ENCODE results near the gene FILIP1L. TPM values are rescaled to one million over a fixed set of nuclear protein-coding genes. Genes with fewer than 3 reads are reported as not detected.
A peak's percentile ranks its signal among the peaks of the same experiment; 100 is the strongest.

The FILIP1L gene
- total RNA-seq, 2 donors from 2014 or later, result 97.0 to 112 TPM

- H3K4me1 ChIP-seq, result no peaks in the 10 kb centered on the region
- H3K27me3 ChIP-seq, result no peaks in the 10 kb centered on the region
- no peak for DNase-seq (ENCODE audit: low spot score)
- no peak overlapping the region for H3K4me3 ChIP-seq
- no peak overlapping the region for H3K27ac ChIP-seq
- H3K36me3 ChIP-seq, result no peaks in the 10 kb centered on the region
- TF ChIP-seq, protein P1, sequence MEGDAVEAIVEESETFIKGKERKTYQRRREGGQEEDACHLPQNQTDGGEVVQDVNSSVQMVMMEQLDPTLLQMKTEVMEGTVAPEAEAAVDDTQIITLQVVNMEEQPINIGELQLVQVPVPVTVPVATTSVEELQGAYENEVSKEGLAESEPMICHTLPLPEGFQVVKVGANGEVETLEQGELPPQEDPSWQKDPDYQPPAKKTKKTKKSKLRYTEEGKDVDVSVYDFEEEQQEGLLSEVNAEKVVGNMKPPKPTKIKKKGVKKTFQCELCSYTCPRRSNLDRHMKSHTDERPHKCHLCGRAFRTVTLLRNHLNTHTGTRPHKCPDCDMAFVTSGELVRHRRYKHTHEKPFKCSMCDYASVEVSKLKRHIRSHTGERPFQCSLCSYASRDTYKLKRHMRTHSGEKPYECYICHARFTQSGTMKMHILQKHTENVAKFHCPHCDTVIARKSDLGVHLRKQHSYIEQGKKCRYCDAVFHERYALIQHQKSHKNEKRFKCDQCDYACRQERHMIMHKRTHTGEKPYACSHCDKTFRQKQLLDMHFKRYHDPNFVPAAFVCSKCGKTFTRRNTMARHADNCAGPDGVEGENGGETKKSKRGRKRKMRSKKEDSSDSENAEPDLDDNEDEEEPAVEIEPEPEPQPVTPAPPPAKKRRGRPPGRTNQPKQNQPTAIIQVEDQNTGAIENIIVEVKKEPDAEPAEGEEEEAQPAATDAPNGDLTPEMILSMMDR (IDR thresholded peaks at IDR 0.05), result no peak
- H3K9me3 ChIP-seq, result no peaks in the 10 kb centered on the region
These were observed 202.9 kb downstream of the FILIP1L start for GRCh38 chr3:99911433-99911832.

GRCh38 chr3:99910752-99911290 is 203.5 kb downstream of the FILIP1L start:
- H3K9me3 ChIP-seq, result no peaks in the 10 kb centered on the region
- H3K36me3 ChIP-seq, result no peaks in the 10 kb centered on the region
- no peak overlapping the region for H3K4me3 ChIP-seq
- H3K27ac ChIP-seq, result peak overlapping the region in 1 of 2 donors; percentile 2
- no peaks in the 10 kb centered on the region for H3K27me3 ChIP-seq
- H3K4me1 ChIP-seq, result no peaks in the 10 kb centered on the region
- TF ChIP-seq, protein P1 (IDR thresholded peaks at IDR 0.05), result no peak
- DNase-seq (ENCODE audit: low spot score), result no peak

GRCh38 chr3:99909714-99910495 is 204.4 kb downstream of the FILIP1L start:
- Histone ChIP-seq H3K27me3 (no peaks in the 10 kb centered on the region), H3K4me3 (no peak overlapping the region), H3K9me3 (no peaks in the 10 kb centered on the region), H3K4me1 (no peaks in the 10 kb centered on the region), H3K36me3 (no peaks in the 10 kb centered on the region), H3K27ac (peak overlapping the region in 1 of 2 donors; percentile 2)
- TF ChIP-seq, protein P1 (IDR thresholded peaks at IDR 0.05), result no peak
- DNase-seq (ENCODE audit: low spot score), result no peak

DNA sequence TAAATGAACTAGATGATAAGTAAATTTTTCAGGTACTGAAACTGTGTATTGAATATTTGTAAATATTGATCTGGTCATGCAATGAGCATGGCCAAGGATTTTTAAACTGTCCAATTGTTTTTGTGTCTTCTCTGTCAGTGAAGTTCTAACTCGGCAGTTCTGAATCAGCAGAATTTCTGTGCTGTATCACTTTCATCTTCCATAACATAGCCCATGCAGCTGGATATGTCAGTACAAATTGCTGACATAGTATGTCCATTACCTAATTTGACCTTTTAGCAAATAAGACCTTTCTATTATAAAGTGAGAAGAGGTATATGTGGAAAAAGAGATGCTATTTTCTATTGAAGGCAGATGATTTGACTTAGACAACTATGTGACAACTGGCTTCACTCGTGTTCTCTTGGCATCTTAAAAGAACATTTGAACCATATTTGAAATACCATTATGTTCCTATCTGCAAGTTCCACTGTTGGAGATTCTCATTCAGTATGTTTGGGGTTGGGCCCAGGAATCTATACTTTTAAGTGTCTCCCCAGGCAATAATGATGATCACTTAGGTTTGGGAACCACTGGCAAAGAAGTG is 206.2 kb downstream of the FILIP1L start:
- TF ChIP-seq, protein P1 (IDR thresholded peaks at IDR 0.05), result no peak
- Histone ChIP-seq H3K36me3 (no peaks in the 10 kb centered on the region), H3K27ac (no peak overlapping the region)

GRCh38 chr3:99903869-99904268 is 210.4 kb downstream of the FILIP1L start:
- TF ChIP-seq, protein P1 (IDR thresholded peaks at IDR 0.05), result no peak
- Histone ChIP-seq H3K27me3 (no peaks in the 10 kb centered on the region), H3K4me3 (no peak overlapping the region), H3K27ac (no peak overlapping the region), H3K4me1 (peaks cover 0 to 21% of the 10 kb centered on the region in 2 donors), H3K36me3 (no peaks in the 10 kb centered on the region), H3K9me3 (no peaks in the 10 kb centered on the region)
- no peak for DNase-seq (ENCODE audit: low spot score)

More for the DNA sequence above, 206.2 kb downstream of the FILIP1L start:
- Histone ChIP-seq H3K4me1 (no peaks in the 10 kb centered on the region), H3K27me3 (no peaks in the 10 kb centered on the region), H3K9me3 (no peaks in the 10 kb centered on the region), H3K4me3 (no peak overlapping the region)
- DNase-seq (ENCODE audit: low spot score), result no peak

Measured in right atrium auricular region (tissue), 2 donors.